ENCODE data around the gene SLC5A8. TPM values are rescaled to one million over a fixed set of nuclear protein-coding genes. Genes with fewer than 3 reads are reported as not detected.

SLC5A8 gene, protein sequence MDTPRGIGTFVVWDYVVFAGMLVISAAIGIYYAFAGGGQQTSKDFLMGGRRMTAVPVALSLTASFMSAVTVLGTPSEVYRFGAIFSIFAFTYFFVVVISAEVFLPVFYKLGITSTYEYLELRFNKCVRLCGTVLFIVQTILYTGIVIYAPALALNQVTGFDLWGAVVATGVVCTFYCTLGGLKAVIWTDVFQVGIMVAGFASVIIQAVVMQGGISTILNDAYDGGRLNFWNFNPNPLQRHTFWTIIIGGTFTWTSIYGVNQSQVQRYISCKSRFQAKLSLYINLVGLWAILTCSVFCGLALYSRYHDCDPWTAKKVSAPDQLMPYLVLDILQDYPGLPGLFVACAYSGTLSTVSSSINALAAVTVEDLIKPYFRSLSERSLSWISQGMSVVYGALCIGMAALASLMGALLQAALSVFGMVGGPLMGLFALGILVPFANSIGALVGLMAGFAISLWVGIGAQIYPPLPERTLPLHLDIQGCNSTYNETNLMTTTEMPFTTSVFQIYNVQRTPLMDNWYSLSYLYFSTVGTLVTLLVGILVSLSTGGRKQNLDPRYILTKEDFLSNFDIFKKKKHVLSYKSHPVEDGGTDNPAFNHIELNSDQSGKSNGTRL
- under 1 TPM in 2 of 10 donors, not detected in 8; 0.04 TPM for polyA plus RNA-seq (ENCODE audit: insufficient read length in 10 of 10)
- long read RNA-seq, donor 1, result 0 reads
- long read RNA-seq, donor 2, result 0 reads
- long read RNA-seq, donor 3, result 0 reads
- long read RNA-seq, donor 4, result 0 reads
- long read RNA-seq, donor 5, result 0 reads
- long read RNA-seq, donor 6, result 0 reads
- long read RNA-seq, donor 7, result 0 reads
- long read RNA-seq, donor 8, result 0 reads
- long read RNA-seq, donor 9, result 0 reads

DNA sequence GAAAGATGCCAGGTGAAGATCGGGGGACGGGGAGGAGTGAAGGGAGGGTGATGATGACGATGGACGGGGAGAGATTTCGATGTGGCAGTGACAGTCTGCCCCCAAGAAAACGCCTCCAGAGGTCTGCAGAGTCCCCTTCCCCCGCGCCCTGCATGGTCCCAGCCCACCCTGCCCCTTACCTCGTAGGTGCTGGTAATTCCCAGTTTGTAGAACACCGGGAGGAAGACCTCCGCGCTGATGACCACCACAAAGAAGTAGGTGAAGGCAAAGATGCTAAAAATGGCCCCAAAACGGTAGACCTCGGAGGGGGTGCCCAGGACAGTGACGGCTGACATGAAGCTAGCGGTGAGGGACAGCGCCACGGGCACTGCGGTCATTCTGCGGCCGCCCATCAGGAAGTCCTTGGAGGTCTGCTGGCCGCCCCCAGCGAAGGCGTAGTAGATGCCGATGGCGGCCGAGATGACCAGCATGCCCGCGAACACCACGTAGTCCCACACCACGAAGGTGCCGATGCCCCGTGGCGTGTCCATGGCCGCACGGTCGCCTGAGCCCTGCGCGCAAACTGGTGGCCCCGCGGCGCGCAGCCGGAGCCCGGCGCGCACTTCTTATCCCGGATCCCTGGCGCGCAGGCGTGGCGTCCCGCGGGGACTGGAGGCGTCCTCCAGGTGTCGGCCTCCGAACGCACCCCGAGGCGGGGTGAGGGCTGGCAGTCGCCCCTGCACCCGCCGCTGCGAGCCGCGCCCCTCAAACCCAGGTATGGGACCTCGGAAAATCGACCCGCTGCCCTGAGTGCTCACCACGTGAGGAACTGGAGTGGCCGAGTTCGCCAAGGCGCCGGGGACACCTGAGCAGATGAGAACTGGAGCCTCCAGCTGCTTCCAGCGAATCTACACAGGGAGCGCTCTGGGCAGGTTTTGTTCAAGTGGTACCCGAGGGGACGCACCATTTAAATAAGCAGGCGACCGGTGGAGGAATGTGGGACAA is at the start of gene SLC5A8:
TSS of gene SLC5A8 (minus strand) at position 920 of the 984 bp plus-strand sequence. CDS start at position 530, 390 bp downstream.
- no peak for DNase-seq

- DNase-seq, result no peak
Observed at GRCh38 chr12:101257357-101257756, 47.3 kb upstream of the SLC5A8 start.

DNA sequence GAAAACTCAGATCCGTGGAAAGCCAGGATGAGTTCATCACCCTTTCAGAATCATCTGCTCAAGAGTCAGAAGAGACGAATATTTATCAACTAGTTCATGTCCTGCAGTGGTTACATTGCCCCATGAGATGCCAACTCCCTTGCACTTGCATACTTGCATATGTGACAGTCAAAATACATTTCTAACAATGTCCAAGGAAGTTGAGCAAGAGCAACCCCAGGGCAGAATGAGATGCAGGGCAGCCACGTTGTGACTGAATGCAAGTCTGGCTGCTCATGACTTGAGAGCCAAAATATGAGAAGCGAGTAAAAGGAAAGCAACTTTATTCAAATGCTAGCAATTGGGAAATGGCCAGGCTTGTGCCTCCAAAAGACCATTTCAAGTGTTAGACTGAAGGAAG is 46.2 kb upstream of the SLC5A8 start:
- no peak for DNase-seq

DNA sequence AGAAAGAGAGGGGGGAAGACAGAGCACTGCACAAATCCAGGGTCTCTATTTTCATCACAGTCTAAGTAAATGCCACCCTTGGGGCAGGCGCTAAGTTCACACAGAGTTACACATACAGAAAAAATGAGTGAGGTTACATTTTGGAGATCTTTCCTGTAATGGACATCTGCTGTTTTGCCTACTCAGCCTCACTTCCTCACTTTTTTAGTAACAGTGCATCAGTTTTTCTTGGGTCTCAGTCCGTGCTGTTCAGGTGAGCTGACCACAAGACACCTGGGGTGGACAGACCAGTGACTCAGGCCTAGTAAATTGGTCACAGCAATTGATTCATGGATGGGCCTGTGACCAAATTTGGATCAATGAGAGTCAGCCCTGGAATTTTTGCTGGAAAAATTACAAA is 33.6 kb upstream of the SLC5A8 start:
- no peak for DNase-seq

GRCh38 chr12:101243074-101243473 is 33.0 kb upstream of the SLC5A8 start:
- DNase-seq, result no peak

GRCh38 chr12:101238800-101239329 is 28.8 kb upstream of the SLC5A8 start:
- DNase-seq, result no peak

DNA sequence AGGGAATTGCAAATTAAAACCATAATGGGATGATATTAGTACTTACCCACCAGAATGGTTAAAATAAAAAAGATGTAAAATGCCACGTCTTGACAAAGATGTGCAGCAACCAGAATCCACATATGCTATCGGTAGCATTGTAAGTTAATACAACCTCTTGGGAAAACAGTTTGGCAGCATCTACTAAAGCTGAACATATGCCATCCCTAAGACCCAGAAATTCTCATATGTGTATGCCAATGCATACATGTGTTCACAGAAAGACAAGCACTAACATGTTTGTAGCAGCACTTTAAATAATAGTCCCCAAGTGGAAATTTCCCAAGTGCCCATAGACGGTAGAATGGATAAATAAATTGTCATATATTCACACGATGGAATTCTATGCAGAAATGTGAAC is 28.3 kb upstream of the SLC5A8 start:
- no peak for DNase-seq

GRCh38 chr12:101235686-101236085 is 25.6 kb upstream of the SLC5A8 start:
- no peak for DNase-seq

- DNase-seq, result no peak
Observed at GRCh38 chr12:101231636-101232035, 21.6 kb upstream of the SLC5A8 start.

GRCh38 chr12:101230547-101230946 is 20.5 kb upstream of the SLC5A8 start:
- DNase-seq, result no peak

DNA sequence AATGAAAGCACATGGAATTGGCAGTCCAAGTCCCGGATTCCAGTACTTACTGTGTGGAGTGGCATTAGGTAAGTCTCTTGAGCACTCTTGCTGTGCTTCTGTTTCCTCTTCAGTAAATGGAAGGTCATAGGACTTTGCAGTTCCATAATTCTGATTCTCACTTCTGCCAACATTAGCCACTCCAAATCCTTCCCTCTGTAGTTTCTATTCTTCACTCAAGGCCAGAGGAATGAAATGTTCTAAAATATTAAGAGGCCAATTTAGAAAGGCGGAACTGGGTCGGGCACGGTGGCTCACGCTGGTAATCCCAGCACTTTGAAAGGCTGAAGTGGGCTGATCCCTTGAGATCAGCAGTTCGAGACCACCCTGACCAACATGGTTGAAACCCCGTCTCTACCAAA is 19.8 kb upstream of the SLC5A8 start:
- DNase-seq, result no peak

DNA sequence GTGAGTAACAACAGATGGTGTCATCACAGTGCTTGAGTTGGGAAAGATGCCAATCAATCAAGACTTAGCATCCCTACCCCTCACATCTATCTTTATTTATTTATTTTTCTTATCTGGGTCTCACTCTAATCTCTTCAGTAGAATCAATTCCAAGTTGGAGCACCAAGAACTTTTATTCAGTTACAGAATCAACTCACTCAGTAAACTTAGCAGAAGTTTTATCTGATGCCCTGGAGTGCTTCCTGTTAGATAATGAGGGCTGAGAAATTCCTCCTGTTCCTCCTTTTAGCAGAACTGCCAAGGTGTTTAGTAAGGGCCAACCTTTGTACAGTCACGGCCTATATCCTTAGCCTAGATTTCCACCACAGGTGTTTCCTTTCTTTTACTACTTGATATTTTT is 11.3 kb upstream of the SLC5A8 start:
- no peak for DNase-seq

- DNase-seq, result no peak
Observed at GRCh38 chr12:101216810-101217209, 6.8 kb upstream of the SLC5A8 start.

- no peak for DNase-seq
Observed at GRCh38 chr12:101207086-101207780, 2.8 kb downstream of the SLC5A8 start.

- DNase-seq, result no peak
Observed at GRCh38 chr12:101204602-101205304, 5.3 kb downstream of the SLC5A8 start.

DNA sequence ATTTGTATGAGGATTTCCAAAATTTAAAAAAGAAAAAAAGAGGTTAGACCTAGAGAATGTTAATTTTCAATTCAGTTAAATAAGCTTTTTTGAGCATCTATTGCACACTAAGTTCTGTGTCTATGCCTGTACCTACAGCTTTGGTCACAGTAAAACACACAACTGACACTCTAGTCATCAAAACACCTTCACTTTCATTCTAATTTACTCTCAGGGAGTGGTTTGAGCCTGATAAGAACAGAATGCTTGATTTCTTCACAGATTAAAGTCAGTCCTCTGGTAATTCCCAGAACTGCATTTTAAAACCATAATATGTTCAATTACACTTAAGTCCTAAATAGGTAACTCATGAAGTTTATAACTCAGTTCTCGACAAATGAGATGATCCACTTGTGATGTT is 9.2 kb downstream of the SLC5A8 start:
- no peak for DNase-seq

DNA sequence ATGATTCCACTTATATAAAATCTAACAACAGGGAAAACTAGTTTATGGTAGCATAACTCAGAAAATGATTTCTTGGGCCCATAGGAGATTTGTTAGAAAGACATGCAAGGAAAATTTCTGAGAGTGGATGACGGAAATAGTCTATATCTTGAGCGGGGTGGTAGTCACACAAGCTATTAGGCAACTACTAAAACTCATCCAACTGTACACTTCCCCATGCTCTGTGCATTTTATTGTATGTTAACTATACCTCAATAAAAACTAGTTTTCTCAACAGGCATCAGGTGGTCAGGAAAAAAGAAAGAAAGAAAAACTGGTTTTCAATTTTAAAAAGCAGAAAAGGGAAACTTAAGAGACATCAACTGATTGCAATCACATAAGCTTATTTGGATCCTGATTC is 9.9 kb downstream of the SLC5A8 start:
- no peak for DNase-seq

DNA sequence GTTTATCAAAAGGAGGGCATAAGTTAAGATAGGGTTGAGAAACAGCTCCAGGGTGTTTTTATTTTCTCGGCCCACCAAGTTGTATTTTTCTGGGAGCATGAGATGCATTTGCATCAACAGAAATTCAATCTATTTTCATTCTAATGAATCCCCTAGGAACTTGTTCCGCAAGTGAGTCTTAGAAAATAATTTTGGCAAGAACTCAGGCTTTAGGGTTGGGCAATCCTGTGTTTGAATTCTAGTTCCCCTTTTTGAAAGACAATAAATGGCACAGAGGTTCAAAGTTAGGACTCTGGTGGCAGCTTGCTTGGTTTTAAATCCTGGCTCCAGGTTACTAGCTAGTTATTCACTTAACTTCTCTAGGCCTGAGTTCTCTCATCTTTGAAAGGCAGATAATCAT is 23.7 kb downstream of the SLC5A8 start:
- no peak for DNase-seq

DNA sequence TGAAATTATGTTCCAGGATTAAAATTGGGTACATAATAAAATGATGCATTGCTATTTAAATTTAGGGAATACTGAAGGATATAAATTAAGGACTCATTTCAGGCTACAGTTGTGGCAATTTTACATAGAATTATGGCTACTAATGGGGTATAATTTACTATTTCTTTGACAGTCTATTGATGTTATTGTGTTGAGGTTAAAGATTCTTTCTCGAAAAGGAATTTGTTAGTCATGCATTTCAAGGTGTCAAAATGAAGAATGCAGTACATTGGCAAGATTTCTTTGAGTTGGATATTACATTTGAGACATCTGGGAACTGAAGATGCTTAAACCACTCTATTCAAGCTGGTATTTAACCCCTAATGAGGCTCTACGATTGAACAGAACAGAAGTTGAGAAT is 28.3 kb downstream of the SLC5A8 start:
- no peak for DNase-seq

DNA sequence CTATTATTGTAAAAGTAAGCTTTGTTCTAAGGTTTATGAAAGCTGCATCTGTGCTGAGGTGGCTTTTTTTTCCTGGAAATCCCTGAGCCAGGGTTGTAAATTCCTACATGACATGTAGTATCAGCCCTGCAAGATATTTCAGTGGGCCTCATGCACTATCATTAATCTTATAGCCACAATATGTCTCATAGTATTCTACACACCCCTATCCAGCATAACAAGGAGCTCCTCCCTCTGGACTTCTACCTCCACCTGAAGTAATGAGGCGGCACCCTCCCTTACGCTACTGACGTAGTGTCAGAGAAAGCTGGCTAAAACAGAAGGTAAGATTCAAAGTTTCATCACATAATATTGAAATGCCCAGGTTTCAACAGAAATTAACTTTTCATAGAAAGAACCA is 35.5 kb downstream of the SLC5A8 start:
- DNase-seq, result no peak

Data from muscle of back (tissue), 13 donors.